HepG2 (cell line): ENCODE measurements around the gene OR1D5. TPM values are rescaled to one million over a fixed set of nuclear protein-coding genes. Genes with fewer than 3 reads are reported as not detected.

Source experiments
- CBX1 ChIP-seq: IDR thresholded peaks from one replicate; pipeline ENCODE4 v1.6.1; 2016; ENCODE audit warnings: antibody characterized with exemption, low read depth
- CENPT ChIP-seq: sonication (generic); formaldehyde crosslinking; IDR thresholded peaks from 2 replicates; pipeline ENCODE4 v1.8.0; 2022; ENCODE audit warnings: low read depth, mild to moderate bottlenecking, moderate library complexity, missing genetic modification reagents
- HDAC6 ChIP-seq: fragments of 200-600 bp; sonication (generic); IDR thresholded peaks from 2 replicates; pipeline ENCODE4 v1.7.0; 2017; ENCODE audit warnings: mild to moderate bottlenecking, antibody characterized with exemption, low read length, low read depth
- HNRNPLL ChIP-seq: fragments of 200-400 bp; formaldehyde crosslinking; IDR thresholded peaks from 2 replicates; pipeline ENCODE4 v1.6.1; 2017; ENCODE audit warnings: mild to moderate bottlenecking, low read depth, low read length; ENCODE audit not compliant: poor library complexity, severe bottlenecking
- KDM5B ChIP-seq: sonication (generic); formaldehyde crosslinking; IDR thresholded peaks from 2 replicates; pipeline ENCODE4 v1.4.0; 2020; ENCODE audit warnings: missing genetic modification reagents, mild to moderate bottlenecking, borderline replicate concordance
- MAFG ChIP-seq: sonication (generic); formaldehyde crosslinking; IDR thresholded peaks from 2 replicates; pipeline ENCODE4 v1.5.1; 2020; ENCODE audit warnings: mild to moderate bottlenecking, missing genetic modification reagents
- NAIF1 ChIP-seq: sonication (generic); formaldehyde crosslinking; IDR thresholded peaks from 2 replicates; pipeline ENCODE4 v1.5.0; 2020; ENCODE audit warnings: mild to moderate bottlenecking, missing genetic modification reagents, borderline replicate concordance
- NRL ChIP-seq: sonication (generic); formaldehyde crosslinking; IDR thresholded peaks from 2 replicates; pipeline ENCODE4 v1.5.0; 2020; ENCODE audit warnings: missing genetic modification reagents, mild to moderate bottlenecking, moderate library complexity, borderline replicate concordance
- SALL1 ChIP-seq: sonication (generic); formaldehyde crosslinking; IDR thresholded peaks from 2 replicates; pipeline ENCODE4 v1.8.0; 2022; ENCODE audit warnings: mild to moderate bottlenecking, missing genetic modification reagents
- XRCC5 ChIP-seq: fragments of 200-400 bp; formaldehyde crosslinking; optimal IDR thresholded peaks from 2 replicates; pipeline ENCODE3; 2017; ENCODE audit warnings: mild to moderate bottlenecking, low read length
- ZBTB21 ChIP-seq: sonication (generic); formaldehyde crosslinking; IDR thresholded peaks from 2 replicates; pipeline ENCODE4 v1.4.0; 2020; ENCODE audit warnings: missing genetic modification reagents
- ZFP41 ChIP-seq: sonication (generic); formaldehyde crosslinking; IDR thresholded peaks from 2 replicates; pipeline ENCODE4 v1.4.0; 2020; ENCODE audit warnings: mild to moderate bottlenecking, missing genetic modification reagents, borderline replicate concordance
- ZNF292 ChIP-seq: sonication (generic); formaldehyde crosslinking; IDR thresholded peaks from 2 replicates; pipeline ENCODE4 v1.8.1; 2022; ENCODE audit warnings: mild to moderate bottlenecking, low read depth, missing genetic modification reagents, borderline replicate concordance
- ZNF441 ChIP-seq: sonication (generic); formaldehyde crosslinking; IDR thresholded peaks from 2 replicates; pipeline ENCODE4 v1.7.0; 2021; ENCODE audit warnings: missing genetic modification reagents, borderline replicate concordance
- ZNF557 ChIP-seq: sonication (generic); formaldehyde crosslinking; IDR thresholded peaks from 2 replicates; pipeline ENCODE4 v1.4.0; 2020; ENCODE audit warnings: missing genetic modification reagents
- ZNF598 ChIP-seq: sonication (generic); formaldehyde crosslinking; IDR thresholded peaks from 2 replicates; pipeline ENCODE4 v1.5.1; 2020; ENCODE audit warnings: mild to moderate bottlenecking, missing genetic modification reagents, borderline replicate concordance
- ZNF615 ChIP-seq: sonication (generic); formaldehyde crosslinking; IDR thresholded peaks from 2 replicates; pipeline ENCODE4 v1.5.0; 2020; ENCODE audit warnings: mild to moderate bottlenecking, missing genetic modification reagents, borderline replicate concordance
- ZNF672 ChIP-seq: sonication (generic); formaldehyde crosslinking; IDR thresholded peaks from 2 replicates; pipeline ENCODE4 v1.8.1; 2022; ENCODE audit warnings: missing genetic modification reagents
- ZNF841 ChIP-seq: sonication (generic); formaldehyde crosslinking; IDR thresholded peaks from 2 replicates; pipeline ENCODE4 v1.8.1; 2023; ENCODE audit warnings: missing genetic modification reagents, borderline replicate concordance
- ZNF891 ChIP-seq: sonication (generic); formaldehyde crosslinking; IDR thresholded peaks from 2 replicates; pipeline ENCODE4 v1.5.0; 2020; ENCODE audit warnings: mild to moderate bottlenecking, missing genetic modification reagents
- polyA plus RNA-seq, 8 experiments: library from polyadenylated mRNA; depleted of rRNA in 3 of 8; stranded (reverse) in 7 of 8; unstranded in 1 of 8; fragments of >200 nt; fragmentation: Illumina TruSeq in 4 of 8; extraction: Trizol in 4 of 8; gene quantifications; 2 replicates each; pipeline versions ENCODE4 v1.2.1 to v1.2.3, GENCODE V29; 2011 to 2016; ENCODE audit warnings: low read depth in 4 of 8, missing spikeins in 1 of 8, mixed read lengths in 1 of 8; ENCODE audit not compliant: insufficient read depth in 1 of 8
- total RNA-seq, 5 experiments: library from RNA; depleted of rRNA; stranded (reverse); fragments of >200 nt; fragmentation: Illumina TruSeq; extraction: Trizol; gene quantifications; 2 replicates each; pipeline ENCODE4 v1.2.3, GENCODE V29; 2016; ENCODE audit warnings: low read depth in 1 of 5
- TF ChIP-seq, protein P1 (sequence below): sonication (generic); formaldehyde crosslinking; IDR thresholded peaks from 2 replicates; pipeline ENCODE4 v1.5.0; 2020; ENCODE audit warnings: mild to moderate bottlenecking, missing genetic modification reagents, moderate library complexity
- TF ChIP-seq, protein P2 (sequence below): sonication (generic); formaldehyde crosslinking; IDR thresholded peaks from 2 replicates; pipeline ENCODE4 v1.5.0; 2020; ENCODE audit warnings: missing genetic modification reagents, mild to moderate bottlenecking, borderline replicate concordance
- TF ChIP-seq, protein P3 (sequence below): sonication (generic); formaldehyde crosslinking; IDR thresholded peaks from 2 replicates; pipeline ENCODE4 v1.4.0; 2020; ENCODE audit warnings: missing genetic modification reagents, borderline replicate concordance

OR1D5 gene
- total and polyA plus RNA-seq, 2 of the 13 experiments (the other 11 are each of a cell fraction or from before 2014, with no cell fraction given): not detected

DNA sequence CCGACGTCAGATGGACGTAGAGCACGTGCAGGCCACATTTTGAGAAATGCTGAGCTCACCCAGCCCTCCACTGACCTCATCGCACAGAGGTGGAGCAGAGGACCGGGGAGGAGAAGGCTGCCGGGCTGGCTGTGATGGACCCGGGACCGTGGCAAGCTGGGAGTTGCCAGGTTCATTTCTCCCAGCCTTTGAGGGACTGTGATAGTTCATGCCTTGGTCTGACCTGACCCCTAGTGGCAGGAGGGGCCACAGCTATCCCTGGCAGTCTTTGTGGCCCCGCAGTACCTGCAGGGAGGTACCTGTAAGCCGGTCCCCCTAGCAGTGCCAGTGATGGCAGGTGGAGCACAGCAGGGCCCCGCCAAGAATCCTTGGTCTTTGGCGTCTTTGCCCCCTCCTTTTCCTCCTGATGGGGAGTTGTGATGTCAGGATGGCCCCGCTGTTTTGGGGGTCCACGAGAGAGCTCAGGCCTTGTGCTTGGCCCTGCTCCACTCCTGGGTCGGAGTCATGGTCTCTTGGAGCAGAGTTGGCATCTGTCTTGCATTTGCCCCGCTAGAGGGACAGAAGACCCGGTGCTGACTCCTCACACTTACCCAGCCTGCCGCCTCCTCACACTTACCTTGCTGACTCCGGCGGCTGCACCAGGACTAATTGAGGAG lies 50.4 kb downstream of the OR1D5 start (continued):
- TF ChIP-seq ZNF292 (no peak), ZNF557 (CRISPR knock-in tag) (no peak), ZNF891 (CRISPR knock-in tag) (0 out of 2 replicates have a peak, but pooled peaks have one; percentile 31), HDAC6 (no peak), ZFP41 (CRISPR knock-in tag) (no peak), ZNF672 (no peak), ZNF598 (peak; percentile 33; the same call in 1 of the 2 replicates), NAIF1 (CRISPR knock-in tag) (no peak), ZBTB21 (CRISPR knock-in tag) (no peak), XRCC5 (peak; percentile 27), ZNF441 (no peak), KDM5B (CRISPR knock-in tag) (no peak), CENPT (CRISPR knock-in tag) (no peak), NRL (peak; percentile 32; the same call in 1 of the 2 replicates), MAFG (CRISPR knock-in tag) (no peak), CBX1 (no peak), SALL1 (CRISPR knock-in tag) (peak; percentile 14; the same call in 1 of the 2 replicates), ZNF615 (CRISPR knock-in tag) (no peak), ZNF841 (no peak), HNRNPLL (no peak)
- TF ChIP-seq, protein P1, sequence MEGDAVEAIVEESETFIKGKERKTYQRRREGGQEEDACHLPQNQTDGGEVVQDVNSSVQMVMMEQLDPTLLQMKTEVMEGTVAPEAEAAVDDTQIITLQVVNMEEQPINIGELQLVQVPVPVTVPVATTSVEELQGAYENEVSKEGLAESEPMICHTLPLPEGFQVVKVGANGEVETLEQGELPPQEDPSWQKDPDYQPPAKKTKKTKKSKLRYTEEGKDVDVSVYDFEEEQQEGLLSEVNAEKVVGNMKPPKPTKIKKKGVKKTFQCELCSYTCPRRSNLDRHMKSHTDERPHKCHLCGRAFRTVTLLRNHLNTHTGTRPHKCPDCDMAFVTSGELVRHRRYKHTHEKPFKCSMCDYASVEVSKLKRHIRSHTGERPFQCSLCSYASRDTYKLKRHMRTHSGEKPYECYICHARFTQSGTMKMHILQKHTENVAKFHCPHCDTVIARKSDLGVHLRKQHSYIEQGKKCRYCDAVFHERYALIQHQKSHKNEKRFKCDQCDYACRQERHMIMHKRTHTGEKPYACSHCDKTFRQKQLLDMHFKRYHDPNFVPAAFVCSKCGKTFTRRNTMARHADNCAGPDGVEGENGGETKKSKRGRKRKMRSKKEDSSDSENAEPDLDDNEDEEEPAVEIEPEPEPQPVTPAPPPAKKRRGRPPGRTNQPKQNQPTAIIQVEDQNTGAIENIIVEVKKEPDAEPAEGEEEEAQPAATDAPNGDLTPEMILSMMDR (CRISPR knock-in tag): peak; percentile 90
- TF ChIP-seq, protein P2, sequence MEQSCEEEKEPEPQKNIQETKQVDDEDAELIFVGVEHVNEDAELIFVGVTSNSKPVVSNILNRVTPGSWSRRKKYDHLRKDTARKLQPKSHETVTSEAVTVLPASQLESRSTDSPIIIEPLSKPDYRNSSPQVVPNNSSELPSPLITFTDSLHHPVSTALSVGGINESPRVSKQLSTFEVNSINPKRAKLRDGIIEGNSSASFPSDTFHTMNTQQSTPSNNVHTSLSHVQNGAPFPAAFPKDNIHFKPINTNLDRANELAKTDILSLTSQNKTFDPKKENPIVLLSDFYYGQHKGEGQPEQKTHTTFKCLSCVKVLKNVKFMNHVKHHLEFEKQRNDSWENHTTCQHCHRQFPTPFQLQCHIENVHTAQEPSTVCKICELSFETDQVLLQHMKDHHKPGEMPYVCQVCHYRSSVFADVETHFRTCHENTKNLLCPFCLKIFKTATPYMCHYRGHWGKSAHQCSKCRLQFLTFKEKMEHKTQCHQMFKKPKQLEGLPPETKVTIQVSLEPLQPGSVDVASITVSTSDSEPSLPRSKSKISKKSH: 0 out of 2 replicates have a peak, but pooled peaks have one; percentile 34
- TF ChIP-seq, protein P3, sequence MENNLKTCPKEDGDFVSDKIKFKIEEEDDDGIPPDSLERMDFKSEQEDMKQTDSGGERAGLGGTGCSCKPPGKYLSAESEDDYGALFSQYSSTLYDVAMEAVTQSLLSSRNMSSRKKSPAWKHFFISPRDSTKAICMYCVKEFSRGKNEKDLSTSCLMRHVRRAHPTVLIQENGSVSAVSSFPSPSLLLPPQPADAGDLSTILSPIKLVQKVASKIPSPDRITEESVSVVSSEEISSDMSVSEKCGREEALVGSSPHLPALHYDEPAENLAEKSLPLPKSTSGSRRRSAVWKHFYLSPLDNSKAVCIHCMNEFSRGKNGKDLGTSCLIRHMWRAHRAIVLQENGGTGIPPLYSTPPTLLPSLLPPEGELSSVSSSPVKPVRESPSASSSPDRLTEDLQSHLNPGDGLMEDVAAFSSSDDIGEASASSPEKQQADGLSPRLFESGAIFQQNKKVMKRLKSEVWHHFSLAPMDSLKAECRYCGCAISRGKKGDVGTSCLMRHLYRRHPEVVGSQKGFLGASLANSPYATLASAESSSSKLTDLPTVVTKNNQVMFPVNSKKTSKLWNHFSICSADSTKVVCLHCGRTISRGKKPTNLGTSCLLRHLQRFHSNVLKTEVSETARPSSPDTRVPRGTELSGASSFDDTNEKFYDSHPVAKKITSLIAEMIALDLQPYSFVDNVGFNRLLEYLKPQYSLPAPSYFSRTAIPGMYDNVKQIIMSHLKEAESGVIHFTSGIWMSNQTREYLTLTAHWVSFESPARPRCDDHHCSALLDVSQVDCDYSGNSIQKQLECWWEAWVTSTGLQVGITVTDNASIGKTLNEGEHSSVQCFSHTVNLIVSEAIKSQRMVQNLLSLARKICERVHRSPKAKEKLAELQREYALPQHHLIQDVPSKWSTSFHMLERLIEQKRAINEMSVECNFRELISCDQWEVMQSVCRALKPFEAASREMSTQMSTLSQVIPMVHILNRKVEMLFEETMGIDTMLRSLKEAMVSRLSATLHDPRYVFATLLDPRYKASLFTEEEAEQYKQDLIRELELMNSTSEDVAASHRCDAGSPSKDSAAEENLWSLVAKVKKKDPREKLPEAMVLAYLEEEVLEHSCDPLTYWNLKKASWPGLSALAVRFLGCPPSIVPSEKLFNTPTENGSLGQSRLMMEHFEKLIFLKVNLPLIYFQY (CRISPR knock-in tag): no peak
